Parathyroid adenoma (tissue), 2 donors: Measurements from ENCODE around the gene LTN1.

ENCODE experiments used
- H2AFZ ChIP-seq: fragments of 300-600 bp; sonication (generic); one replicate; pipeline ENCODE4 v1.7.0; 2017; ENCODE audit warnings: antibody characterized with exemption, mild to moderate bottlenecking
- H3K27ac ChIP-seq: fragments of 300-600 bp; sonication (generic); one replicate; pipeline ENCODE4 v1.7.0; 2017
- H3K27me3 ChIP-seq: fragments of 300-600 bp; sonication (generic); one replicate; pipeline ENCODE4 v1.7.0; 2017; ENCODE audit warnings: low read length; ENCODE audit not compliant: control insufficient read depth, insufficient read depth
- H3K36me3 ChIP-seq: fragments of 300-600 bp; sonication (generic); one replicate; pipeline ENCODE4 v1.7.0; 2017; ENCODE audit warnings: low read length; ENCODE audit not compliant: control insufficient read depth, insufficient read depth
- H3K4me1 ChIP-seq: fragments of 300-600 bp; sonication (generic); one replicate; pipeline ENCODE4 v1.7.0; 2017; ENCODE audit warnings: control low read depth
- H3K4me2 ChIP-seq: fragments of 300-600 bp; sonication (generic); one replicate; pipeline ENCODE4 v1.7.0; 2017; ENCODE audit warnings: low read length
- H3K4me3 ChIP-seq: fragments of 300-600 bp; sonication (generic); one replicate; pipeline ENCODE4 v1.7.0; 2017; ENCODE audit warnings: low read depth, low read length
- H3K79me2 ChIP-seq: fragments of 300-600 bp; sonication (generic); one replicate; pipeline ENCODE4 v1.7.0; 2017; ENCODE audit warnings: control low read depth
- H3K9ac ChIP-seq: fragments of 300-600 bp; sonication (generic); one replicate; pipeline ENCODE4 v1.7.0; 2017; ENCODE audit warnings: mild to moderate bottlenecking
- H3K9me3 ChIP-seq: fragments of 300-600 bp; sonication (generic); one replicate; pipeline ENCODE4 v1.7.0; 2017; ENCODE audit warnings: low read length; ENCODE audit not compliant: control insufficient read depth
- CTCF ChIP-seq: fragments of 300-600 bp; sonication (generic); IDR thresholded peaks from one replicate; pipeline ENCODE4 v1.7.0; 2017; ENCODE audit warnings: antibody characterized with exemption, mild to moderate bottlenecking
- donor health status: primary hyperparathyroidism.

The LTN1 gene

DNA sequence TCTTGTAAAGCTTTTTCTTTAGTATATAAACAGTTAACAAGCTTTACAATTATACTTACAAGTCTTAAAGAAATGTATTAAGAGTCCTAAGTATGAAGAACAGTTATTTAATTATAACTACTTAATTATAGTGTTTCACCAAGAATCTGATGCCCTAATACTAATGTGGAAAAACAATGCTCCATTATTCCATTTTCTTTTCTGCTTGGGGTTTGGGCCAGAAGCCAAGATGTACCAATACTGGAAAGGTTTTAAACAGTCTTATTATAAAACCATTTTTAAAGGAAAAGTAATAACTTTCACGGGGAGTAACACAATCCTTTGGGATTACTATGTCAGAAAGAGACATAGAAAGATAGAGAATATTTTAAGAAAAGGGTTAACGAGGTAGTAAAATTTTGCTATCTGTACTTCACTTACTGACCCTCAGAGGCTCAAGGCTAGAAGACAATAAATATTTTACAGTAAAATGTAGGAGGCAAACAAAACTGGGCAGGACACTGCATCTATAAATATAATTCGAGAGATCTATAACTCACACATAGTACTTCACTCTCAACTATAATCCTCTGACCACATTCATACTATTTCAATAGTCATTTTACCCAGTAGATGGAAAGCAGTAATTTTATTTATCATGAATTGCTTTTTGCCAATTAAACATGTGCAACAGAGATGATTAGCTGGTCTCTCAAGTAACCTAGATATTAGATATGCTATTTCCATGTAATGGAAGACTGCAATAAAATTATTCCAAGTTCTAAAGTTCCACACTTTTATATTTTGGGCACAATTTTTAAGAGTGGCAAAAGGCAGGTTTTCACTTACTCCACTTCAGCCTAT, 63.9 kb downstream of the LTN1 start:
- no peaks in the 10 kb centered on the region for H3K4me1 ChIP-seq
- no peak overlapping the region for H3K27ac ChIP-seq
- no peaks in the 10 kb centered on the region for H3K9me3 ChIP-seq
- H3K4me2 ChIP-seq = no peak overlapping the region
- no peak for TF ChIP-seq CTCF
- H3K79me2 ChIP-seq = no peaks in the 10 kb centered on the region
- no peaks in the 10 kb centered on the region for H3K27me3 ChIP-seq
- H2AFZ ChIP-seq = no peak overlapping the region
- no peaks in the 10 kb centered on the region for H3K36me3 ChIP-seq
- H3K4me3 ChIP-seq = no peak overlapping the region
- no peak overlapping the region for H3K9ac ChIP-seq

DNA sequence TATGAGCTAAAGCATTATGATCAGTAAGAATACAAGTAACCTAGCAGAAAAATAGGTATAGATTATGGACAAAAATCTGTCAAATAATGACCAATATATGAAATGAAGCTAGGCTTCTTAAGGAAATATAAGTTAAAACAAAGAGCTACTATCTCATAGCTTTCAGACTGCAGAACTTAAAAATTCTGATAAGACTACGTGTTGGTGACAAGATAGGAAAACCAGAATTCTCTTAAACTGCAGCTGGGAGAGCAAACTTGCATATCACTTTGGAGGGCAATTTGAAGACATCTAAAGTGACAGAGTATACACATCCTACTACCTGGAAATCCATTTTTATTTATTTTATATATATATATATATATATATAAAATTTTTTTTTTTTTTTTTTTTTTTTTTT, 65.5 kb downstream of the LTN1 start:
- Histone ChIP-seq H3K9ac (no peak overlapping the region), H3K9me3 (no peaks in the 10 kb centered on the region), H2AFZ (no peak overlapping the region), H3K4me2 (no peak overlapping the region), H3K36me3 (no peaks in the 10 kb centered on the region), H3K27me3 (no peaks in the 10 kb centered on the region), H3K4me1 (no peaks in the 10 kb centered on the region), H3K27ac (no peak overlapping the region), H3K79me2 (no peaks in the 10 kb centered on the region), H3K4me3 (no peak overlapping the region)
- TF ChIP-seq CTCF = no peak

DNA sequence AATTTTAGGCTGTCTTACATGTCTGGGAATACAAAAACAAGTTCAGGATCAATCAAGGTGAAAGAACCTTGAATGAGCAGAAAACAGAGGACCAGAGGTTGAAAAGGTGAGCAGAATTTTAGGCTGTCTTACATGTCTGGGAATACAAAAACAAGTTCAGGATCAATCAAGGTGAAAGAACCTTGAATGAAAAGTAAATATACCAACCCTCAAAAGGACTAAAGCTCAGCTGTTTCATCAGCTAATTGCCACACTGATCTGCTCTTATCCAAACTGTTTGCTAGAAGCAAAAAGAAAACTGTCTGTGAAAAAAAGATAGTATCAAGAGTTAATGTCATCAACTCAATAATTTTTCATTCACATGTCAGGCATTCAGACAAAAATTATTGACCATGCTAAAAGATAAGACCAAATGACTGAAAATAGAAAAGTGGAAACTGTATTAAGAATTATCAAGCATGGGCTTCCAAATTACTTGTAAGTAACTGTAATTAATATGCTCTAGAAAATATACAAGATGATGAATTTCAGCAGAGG, 69.2 kb downstream of the LTN1 start:
- no peaks in the 10 kb centered on the region for H3K4me1 ChIP-seq
- no peak for TF ChIP-seq CTCF
- no peak overlapping the region for H3K9ac ChIP-seq
- H3K4me2 ChIP-seq = no peak overlapping the region
- H3K9me3 ChIP-seq = no peaks in the 10 kb centered on the region
- H3K4me3 ChIP-seq = no peak overlapping the region
- no peaks in the 10 kb centered on the region for H3K79me2 ChIP-seq
- H3K27me3 ChIP-seq = no peaks in the 10 kb centered on the region
- no peak overlapping the region for H2AFZ ChIP-seq
- no peak overlapping the region for H3K27ac ChIP-seq
- H3K36me3 ChIP-seq = no peaks in the 10 kb centered on the region

DNA sequence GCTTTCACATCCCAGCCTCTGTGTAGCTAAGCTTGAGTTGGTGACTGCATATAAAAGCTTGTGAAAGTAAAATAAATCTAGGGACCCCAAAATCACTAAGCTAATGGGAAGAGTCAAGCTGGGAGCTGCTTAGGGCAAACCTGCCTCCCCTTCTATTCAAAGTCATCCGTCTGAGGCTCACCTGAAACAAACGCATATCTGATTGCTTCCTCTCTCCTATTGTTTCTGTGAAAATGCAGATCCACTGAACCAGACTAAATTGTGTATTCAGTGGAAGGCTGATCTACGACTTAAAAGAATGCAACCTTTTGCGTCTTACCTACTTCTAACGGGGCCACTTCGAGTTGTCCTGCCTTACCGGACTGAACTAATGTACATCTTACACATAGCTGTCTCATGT, 70.3 kb downstream of the LTN1 start:
- H3K9me3 ChIP-seq = no peaks in the 10 kb centered on the region
- H3K9ac ChIP-seq = no peak overlapping the region
- no peaks in the 10 kb centered on the region for H3K4me1 ChIP-seq
- no peak for TF ChIP-seq CTCF
- H3K4me2 ChIP-seq = no peak overlapping the region
- H3K36me3 ChIP-seq = no peaks in the 10 kb centered on the region
- H3K4me3 ChIP-seq = no peak overlapping the region
- H2AFZ ChIP-seq = no peak overlapping the region
- H3K27me3 ChIP-seq = no peaks in the 10 kb centered on the region
- H3K27ac ChIP-seq = no peak overlapping the region
- no peaks in the 10 kb centered on the region for H3K79me2 ChIP-seq
